ENCODE data around the gene SPG7. TPM values are rescaled to one million over a fixed set of nuclear protein-coding genes. Genes with fewer than 3 reads are reported as not detected.

The SPG7 gene
- total RNA-seq, 2 experiments from 2014 or later = 67.9 to 70.4 TPM

GRCh38 chr16:89541792-89542191, 33.6 kb downstream of the SPG7 start:
- no peak for DNase-seq
- Mint-ChIP-seq H3K4me1 (ENCODE audit: low read depth) (peaks cover 3% of the 10 kb centered on the region), H3K9me3 (no peaks in the 10 kb centered on the region), H3K36me3 (peaks cover 11% of the 10 kb centered on the region), H3K27me3 (no peaks in the 10 kb centered on the region), H3K27ac (no peak overlapping the region), H3K4me3 (no peak overlapping the region)
- intact Hi-C loops (cut with micrococcal nuclease) = no loop called here
- ChIA-PET CTCF (interaction anchor here (1.3 kb wide), 1 partner anchor 15 kb away, joined by 3 read pairs; no protein-coding TSS in a partner anchor), POLR2A (no interaction called here)

GRCh38 chr16:89544113-89544512, 35.9 kb downstream of the SPG7 start:
- Mint-ChIP-seq H3K36me3 (peaks cover 17% of the 10 kb centered on the region), H3K4me1 (ENCODE audit: low read depth) (peaks cover 13% of the 10 kb centered on the region), H3K27ac (no peak overlapping the region), H3K27me3 (no peaks in the 10 kb centered on the region), H3K4me3 (no peak overlapping the region), H3K9me3 (no peaks in the 10 kb centered on the region)
- intact Hi-C loops (cut with micrococcal nuclease) = no loop called here
- DNase-seq = no peak
- ChIA-PET CTCF (interaction anchor here (0.9 kb wide), 1 partner anchor 13 kb away, joined by 3 read pairs; no protein-coding TSS in a partner anchor), POLR2A (interaction anchor here (0.6 kb wide), 1 partner anchor 58 kb away, joined by 3 read pairs; no protein-coding TSS in a partner anchor)

- Mint-ChIP-seq H3K27me3 (no peaks in the 10 kb centered on the region), H3K9me3 (no peaks in the 10 kb centered on the region), H3K27ac (no peak overlapping the region), H3K36me3 (peaks cover 17% of the 10 kb centered on the region), H3K4me1 (ENCODE audit: low read depth) (peaks cover 18% of the 10 kb centered on the region), H3K4me3 (no peak overlapping the region)
- intact Hi-C loops (cut with micrococcal nuclease) = no loop called here
- no peak for DNase-seq
- ChIA-PET POLR2A (no interaction called here), CTCF (no interaction called here)
Observed at GRCh38 chr16:89544713-89545043, 36.5 kb downstream of the SPG7 start.

- H3K27me3 Mint-ChIP-seq = no peaks in the 10 kb centered on the region
- DNase-seq = no peak
- H3K4me1 Mint-ChIP-seq (ENCODE audit: low read depth) = peaks cover 18% of the 10 kb centered on the region
- intact Hi-C loops (cut with micrococcal nuclease) = no loop called here
- peaks cover 17% of the 10 kb centered on the region for H3K36me3 Mint-ChIP-seq
- ChIA-PET CTCF (interaction anchor here (0.6 kb wide), 1 partner anchor 602 kb away, joined by 4 read pairs; no protein-coding TSS in a partner anchor), POLR2A (no interaction called here)
- H3K27ac Mint-ChIP-seq = no peak overlapping the region
- H3K9me3 Mint-ChIP-seq = no peaks in the 10 kb centered on the region
- no peak overlapping the region for H3K4me3 Mint-ChIP-seq
Observed at GRCh38 chr16:89545044-89545830, 37.0 kb downstream of the SPG7 start.

GRCh38 chr16:89545831-89546574, 37.8 kb downstream of the SPG7 start:
- H3K4me3 Mint-ChIP-seq = no peak overlapping the region
- H3K9me3 Mint-ChIP-seq = no peaks in the 10 kb centered on the region
- ChIA-PET POLR2A (interaction anchor here (0.6 kb wide), 1 partner anchor 307 kb away, joined by 4 read pairs; no protein-coding TSS in a partner anchor), CTCF (interaction anchor here (0.6 kb wide), 1 partner anchor 603 kb away, joined by 4 read pairs; no protein-coding TSS in a partner anchor)
- peaks cover 17% of the 10 kb centered on the region for H3K36me3 Mint-ChIP-seq
- H3K27me3 Mint-ChIP-seq = no peaks in the 10 kb centered on the region
- no peak for DNase-seq
- intact Hi-C loops (cut with micrococcal nuclease) = no loop called here
- H3K27ac Mint-ChIP-seq = no peak overlapping the region
- peaks cover 18% of the 10 kb centered on the region for H3K4me1 Mint-ChIP-seq (ENCODE audit: low read depth)

GRCh38 chr16:89546781-89547180, 38.6 kb downstream of the SPG7 start:
- DNase-seq = no peak
- H3K4me1 Mint-ChIP-seq (ENCODE audit: low read depth) = peaks cover 15% of the 10 kb centered on the region
- H3K4me3 Mint-ChIP-seq = no peak overlapping the region
- peaks cover 13% of the 10 kb centered on the region for H3K36me3 Mint-ChIP-seq
- intact Hi-C loops (cut with micrococcal nuclease) = no loop called here
- ChIA-PET CTCF (no interaction called here), POLR2A (no interaction called here)
- H3K27me3 Mint-ChIP-seq = no peaks in the 10 kb centered on the region
- no peak overlapping the region for H3K27ac Mint-ChIP-seq
- no peaks in the 10 kb centered on the region for H3K9me3 Mint-ChIP-seq

- Mint-ChIP-seq H3K36me3 (peaks cover 16% of the 10 kb centered on the region), H3K9me3 (no peaks in the 10 kb centered on the region), H3K4me1 (ENCODE audit: low read depth) (peaks cover 15% of the 10 kb centered on the region), H3K4me3 (no peak overlapping the region), H3K27ac (no peak overlapping the region), H3K27me3 (no peaks in the 10 kb centered on the region)
- ChIA-PET CTCF (no interaction called here), POLR2A (no interaction called here)
- intact Hi-C loops (cut with micrococcal nuclease) = no loop called here
- DNase-seq = no peak
Observed at GRCh38 chr16:89547291-89547690, 39.1 kb downstream of the SPG7 start.

- intact Hi-C loops (cut with micrococcal nuclease) = no loop called here
- Mint-ChIP-seq H3K36me3 (peaks cover 19% of the 10 kb centered on the region), H3K4me3 (no peak overlapping the region), H3K27ac (no peak overlapping the region), H3K4me1 (ENCODE audit: low read depth) (peaks cover 15% of the 10 kb centered on the region), H3K27me3 (no peaks in the 10 kb centered on the region), H3K9me3 (no peaks in the 10 kb centered on the region)
- ChIA-PET POLR2A (no interaction called here), CTCF (no interaction called here)
- no peak for DNase-seq
Observed at GRCh38 chr16:89547860-89548259, 39.7 kb downstream of the SPG7 start.

- peaks cover 15% of the 10 kb centered on the region for H3K4me1 Mint-ChIP-seq (ENCODE audit: low read depth)
- H3K36me3 Mint-ChIP-seq = peaks cover 19% of the 10 kb centered on the region
- DNase-seq = no peak
- POLR2A ChIA-PET = interaction anchor here (1.2 to 2.1 kb wide), 2 partner anchors 13 to 40 kb away, joined by 5 read pairs; partner anchors contain the start of gene SPG7
- intact Hi-C loops (cut with micrococcal nuclease) = no loop called here
- peak overlapping the region; percentile 61 for H3K27ac Mint-ChIP-seq
- H3K27me3 Mint-ChIP-seq = no peaks in the 10 kb centered on the region
- CTCF ChIA-PET = interaction anchor here (1.8 kb wide), 1 partner anchor 9 kb away, joined by 12 read pairs; no protein-coding TSS in a partner anchor
- no peaks in the 10 kb centered on the region for H3K9me3 Mint-ChIP-seq
- H3K4me3 Mint-ChIP-seq = no peak overlapping the region
Observed at GRCh38 chr16:89548344-89549006, 40.3 kb downstream of the SPG7 start.

GRCh38 chr16:89549007-89549700, 41.0 kb downstream of the SPG7 start:
- POLR2A ChIA-PET = interaction anchor here (1.2 to 2.1 kb wide), 2 partner anchors 12 to 41 kb away, joined by 5 read pairs; partner anchors contain the start of gene SPG7
- Mint-ChIP-seq H3K4me3 (no peak overlapping the region), H3K27ac (peak overlapping the region; percentile 61), H3K9me3 (no peaks in the 10 kb centered on the region), H3K4me1 (ENCODE audit: low read depth) (peaks cover 15% of the 10 kb centered on the region), H3K27me3 (no peaks in the 10 kb centered on the region), H3K36me3 (peaks cover 19% of the 10 kb centered on the region)
- intact Hi-C loops (cut with micrococcal nuclease) = no loop called here
- peak; percentile 18 for DNase-seq
- CTCF ChIA-PET = interaction anchor here (0.8 to 1.8 kb wide), 2 partner anchors 9 to 308 kb away, joined by 3 to 12 read pairs; no protein-coding TSS in a partner anchor

GRCh38 chr16:89550421-89551007, 42.3 kb downstream of the SPG7 start:
- ChIA-PET POLR2A (interaction anchor here (2.1 kb wide), 1 partner anchor 11 kb away, joined by 5 read pairs; no protein-coding TSS in a partner anchor), CTCF (no interaction called here)
- Mint-ChIP-seq H3K4me1 (ENCODE audit: low read depth) (peaks cover 15% of the 10 kb centered on the region), H3K36me3 (peaks cover 18% of the 10 kb centered on the region), H3K9me3 (no peaks in the 10 kb centered on the region), H3K4me3 (no peak overlapping the region), H3K27ac (no peak overlapping the region), H3K27me3 (no peaks in the 10 kb centered on the region)
- intact Hi-C loops (cut with micrococcal nuclease) = no loop called here
- no peak for DNase-seq

All from activated CD4-positive, alpha-beta memory T cell treated with anti-CD3 and anti-CD28 coated beads for 36 hours (primary cell).